WTC11 (cell line): ENCODE results near the gene SNAPC1. TPM values are rescaled to one million over a fixed set of nuclear protein-coding genes. Genes with fewer than 3 reads are reported as not detected.

Experiments used
- ATAC-seq: fragments of 200-7000 bp; cut with Tn5 transposase; 2 replicates; pipeline ENCODE4 v1.10.0; 2021; ENCODE audit warnings: mild to moderate bottlenecking, moderate library complexity
- CTCF ChIA-PET: fragments of 300-600 bp; sonication (Branson Sonifier 250); formaldehyde crosslinking; loops from one replicate; lab custom pipeline; 2021; ENCODE audit warnings: antibody characterized with exemption; lab: Charles Lee
- POLR2A ChIA-PET: fragments of 350-600 bp; sonication (Branson Sonifier 250); formaldehyde crosslinking; loops from one replicate; lab custom pipeline; 2021; ENCODE audit warnings: antibody characterized with exemption; lab: Charles Lee
- DNase-seq: peaks from one replicate; pipeline ENCODE4 v3.0.0; 2021; ENCODE audit warnings: low spot score
- H3K27ac Mint-ChIP-seq: 2 replicates; pipeline ENCODE4 v1.8.0; 2021; ENCODE audit warnings: mixed read lengths
- H3K27me3 Mint-ChIP-seq: 2 replicates; pipeline ENCODE4 v1.8.0; 2021; ENCODE audit warnings: low read depth, mild to moderate bottlenecking, moderate library complexity, mixed read lengths
- H3K36me3 Mint-ChIP-seq: 2 replicates; pipeline ENCODE4 v1.8.0; 2021; ENCODE audit warnings: mixed read lengths
- H3K4me1 Mint-ChIP-seq: 2 replicates; pipeline ENCODE4 v1.8.0; 2022; ENCODE audit warnings: mixed read lengths
- H3K4me3 Mint-ChIP-seq: 2 replicates; pipeline ENCODE4 v1.8.0; 2021; ENCODE audit warnings: mild to moderate bottlenecking, moderate library complexity, mixed read lengths
- H3K9me3 Mint-ChIP-seq: 2 replicates; pipeline ENCODE4 v1.8.0; 2021; ENCODE audit warnings: mixed read lengths
- ARID4B ChIP-seq: sonication (generic); formaldehyde crosslinking; IDR thresholded peaks from 2 replicates; pipeline ENCODE4 v1.8.0; 2023; ENCODE audit warnings: missing genetic modification reagents, mild to moderate bottlenecking, borderline replicate concordance
- ATF6 ChIP-seq: sonication (generic); formaldehyde crosslinking; IDR thresholded peaks from 2 replicates; pipeline ENCODE4 v1.8.1; 2023; ENCODE audit warnings: mild to moderate bottlenecking, missing genetic modification reagents
- CTCF ChIP-seq: fragments of 200-600 bp; IDR thresholded peaks from 2 replicates; pipeline ENCODE4 v1.8.0; 2022; ENCODE audit warnings: antibody characterized with exemption
- FOXP1 ChIP-seq: sonication (generic); formaldehyde crosslinking; IDR thresholded peaks from 2 replicates; pipeline ENCODE4 v1.8.0; 2022; ENCODE audit warnings: missing genetic modification reagents, mild to moderate bottlenecking, moderate library complexity, borderline replicate concordance
- GRHL2 ChIP-seq: fragments of 250-450 bp; sonication (Bioruptor Pico); IDR thresholded peaks from 2 replicates; pipeline ENCODE4 v1.8.0; 2022; ENCODE audit warnings: mild to moderate bottlenecking, moderate library complexity; ENCODE audit not compliant: insufficient replicate concordance, severe bottlenecking
- GTF2I ChIP-seq: fragments of 250-450 bp; sonication (Bioruptor Pico); conservative IDR thresholded peaks from 2 replicates; pipeline ENCODE4 v1.4.0; 2021; ENCODE audit warnings: mild to moderate bottlenecking
- HMGA2 ChIP-seq: fragments of 250-450 bp; sonication (Bioruptor Pico); IDR thresholded peaks from 2 replicates; pipeline ENCODE4 v1.4.0; 2021; ENCODE audit warnings: mild to moderate bottlenecking, moderate library complexity
- HMGXB4 ChIP-seq: sonication (generic); formaldehyde crosslinking; IDR thresholded peaks from 2 replicates; pipeline ENCODE4 v1.8.1; 2023; ENCODE audit warnings: mild to moderate bottlenecking, moderate library complexity, missing genetic modification reagents
- SMAD3 ChIP-seq: sonication (generic); formaldehyde crosslinking; IDR thresholded peaks from 2 replicates; pipeline ENCODE4 v1.8.0; 2022; ENCODE audit warnings: missing genetic modification reagents, mild to moderate bottlenecking, borderline replicate concordance
- TEAD1 ChIP-seq: sonication (generic); formaldehyde crosslinking; IDR thresholded peaks from 2 replicates; pipeline ENCODE4 v1.8.0; 2022; ENCODE audit warnings: mild to moderate bottlenecking, missing genetic modification reagents
- TEAD4 ChIP-seq: sonication (generic); formaldehyde crosslinking; IDR thresholded peaks from 2 replicates; pipeline ENCODE4 v1.8.0; 2022; ENCODE audit warnings: mild to moderate bottlenecking, missing genetic modification reagents
- ZBTB43 ChIP-seq: sonication (generic); formaldehyde crosslinking; IDR thresholded peaks from 2 replicates; pipeline ENCODE4 v1.8.1; 2023; ENCODE audit warnings: mild to moderate bottlenecking, missing genetic modification reagents
- ZNF121 ChIP-seq: sonication (generic); formaldehyde crosslinking; IDR thresholded peaks from 2 replicates; pipeline ENCODE4 v1.8.0; 2023; ENCODE audit warnings: missing genetic modification reagents
- ZNF232 ChIP-seq: sonication (generic); formaldehyde crosslinking; IDR thresholded peaks from 2 replicates; pipeline ENCODE4 v1.8.0; 2022; ENCODE audit warnings: mild to moderate bottlenecking, missing genetic modification reagents
- ZNF423 ChIP-seq: fragments of 250-450 bp; sonication (Bioruptor Pico); IDR thresholded peaks from 2 replicates; pipeline ENCODE4 v2.1.2; 2022; ENCODE audit warnings: mild to moderate bottlenecking, moderate library complexity
- ZNF671 ChIP-seq: fragments of 250-450 bp; sonication (Bioruptor Pico); IDR thresholded peaks from 2 replicates; pipeline ENCODE4 v1.8.0; 2021; ENCODE audit warnings: mild to moderate bottlenecking
- ZSCAN18 ChIP-seq: fragments of 250-450 bp; sonication (Bioruptor Pico); IDR thresholded peaks from 2 replicates; pipeline ENCODE4 v2.1.2; 2022; ENCODE audit warnings: mild to moderate bottlenecking, moderate library complexity
- total RNA-seq: library from RNA; stranded (reverse); gene quantifications from 3 replicates; pipeline ENCODE4 v1.2.3, GENCODE V29; 2021

Gene SNAPC1
- total RNA-seq, 1 experiment from 2014 or later, result 9.5 TPM

- H3K27me3 Mint-ChIP-seq, result no peaks in the 10 kb centered on the region
- peaks cover 16% of the 10 kb centered on the region for H3K4me1 Mint-ChIP-seq
- ATAC-seq (no peak), DNase-seq (no peak)
- no peak for TF ChIP-seq ARID4B (CRISPR knock-in tag)
- no peak for TF ChIP-seq ZNF121 (CRISPR knock-in tag)
- TF ChIP-seq TEAD1 (CRISPR knock-in tag), result no peak
- ChIA-PET POLR2A (interaction anchor here (1.0 kb wide), 1 partner anchor 9 kb away, joined by 4 read pairs; no protein-coding TSS in a partner anchor), CTCF (no interaction called here)
- H3K9me3 Mint-ChIP-seq, result no peaks in the 10 kb centered on the region
- no peak overlapping the region for H3K27ac Mint-ChIP-seq
- H3K36me3 Mint-ChIP-seq, result peaks cover 23% of the 10 kb centered on the region
- H3K4me3 Mint-ChIP-seq, result no peak overlapping the region
Measured at GRCh38 chr14:61797309-61797708, 35.1 kb downstream of the SNAPC1 start.

GRCh38 chr14:61802010-61802568, 39.9 kb downstream of the SNAPC1 start:
- DNase-seq (no peak), ATAC-seq (no peak)
- no peak overlapping the region for H3K27ac Mint-ChIP-seq
- H3K4me3 Mint-ChIP-seq, result no peak overlapping the region
- no peaks in the 10 kb centered on the region for H3K36me3 Mint-ChIP-seq
- ChIA-PET CTCF (no interaction called here), POLR2A (no interaction called here)
- H3K27me3 Mint-ChIP-seq, result no peaks in the 10 kb centered on the region; the same call in 1 of the 2 replicates
- peaks cover 5% of the 10 kb centered on the region; the same call in 1 of the 2 replicates for H3K9me3 Mint-ChIP-seq
- peaks cover 28% of the 10 kb centered on the region for H3K4me1 Mint-ChIP-seq
- TF ChIP-seq ZNF232 (CRISPR knock-in tag) (no peak), TEAD4 (CRISPR knock-in tag) (no peak), CTCF (no peak), GRHL2 (CRISPR knock-in tag) (no peak), ZNF423 (CRISPR knock-in tag) (no peak), TEAD1 (CRISPR knock-in tag) (no peak), SMAD3 (CRISPR knock-in tag) (no peak), FOXP1 (no peak), HMGA2 (no peak), ARID4B (CRISPR knock-in tag) (no peak), HMGXB4 (CRISPR knock-in tag) (no peak), ZSCAN18 (CRISPR knock-in tag) (no peak), ATF6 (no peak), GTF2I (CRISPR knock-in tag) (no peak), ZNF671 (no peak), ZBTB43 (CRISPR knock-in tag) (no peak)
